Loucy (cell line): Measurements from ENCODE around the gene BIN2.

Source experiments
- H2AFZ ChIP-seq: fragments of 200-600 bp; sonication (generic); 2 replicates; pipeline ENCODE4 v1.6.0; 2016; ENCODE audit warnings: antibody characterized with exemption, mild to moderate bottlenecking, low read length, moderate library complexity
- H3F3A ChIP-seq: fragments of 200-600 bp; 2 replicates; pipeline ENCODE4 v1.6.0; 2016; ENCODE audit warnings: antibody characterized with exemption, low read depth, mild to moderate bottlenecking
- H3K27me3 ChIP-seq: fragments of 200-600 bp; sonication (generic); 2 replicates; pipeline ENCODE4 v1.6.1; 2014; ENCODE audit warnings: low read length, mild to moderate bottlenecking; ENCODE audit not compliant: insufficient read depth, poor library complexity, severe bottlenecking
- H3K36me3 ChIP-seq: fragments of 200-600 bp; sonication (generic); 2 replicates; pipeline ENCODE4 v1.6.1; 2016; ENCODE audit warnings: low read length; ENCODE audit not compliant: insufficient read depth
- H3K4me1 ChIP-seq: fragments of 200-600 bp; sonication (generic); 2 replicates; pipeline ENCODE4 v1.5.1; 2014; ENCODE audit warnings: low read length, mild to moderate bottlenecking; ENCODE audit not compliant: insufficient read depth, poor library complexity, severe bottlenecking
- H3K4me2 ChIP-seq: fragments of 200-600 bp; sonication (generic); 2 replicates; pipeline ENCODE4 v1.6.0; 2014; ENCODE audit warnings: antibody characterized with exemption, low read length, low read depth, mild to moderate bottlenecking; ENCODE audit not compliant: poor library complexity, severe bottlenecking
- H3K4me3 ChIP-seq: fragments of 200-600 bp; sonication (generic); 2 replicates; pipeline ENCODE4 v1.5.1; 2014; ENCODE audit warnings: low read length, mild to moderate bottlenecking, mixed read lengths; ENCODE audit not compliant: poor library complexity, severe bottlenecking
- H3K79me2 ChIP-seq: fragments of 200-600 bp; sonication (generic); 2 replicates; pipeline ENCODE4 v1.6.1; 2014; ENCODE audit warnings: low read length; ENCODE audit not compliant: insufficient read depth
- H3K9ac ChIP-seq: fragments of 200-600 bp; sonication (generic); 2 replicates; pipeline ENCODE4 v1.6.0; 2014; ENCODE audit warnings: mild to moderate bottlenecking, low read depth, low read length, moderate library complexity; ENCODE audit not compliant: poor library complexity, severe bottlenecking
- H3K9me2 ChIP-seq: fragments of 200-600 bp; sonication (generic); replicated peaks from 2 replicates; pipeline ENCODE4 v1.6.1; 2016; ENCODE audit warnings: low read depth, low read length, mixed read lengths
- H3K9me3 ChIP-seq: fragments of 200-600 bp; sonication (generic); 2 replicates; pipeline ENCODE4 v1.6.1; 2014; ENCODE audit warnings: mild to moderate bottlenecking, antibody characterized with exemption, low read length, low read depth; ENCODE audit not compliant: insufficient read depth
- H4K20me1 ChIP-seq: fragments of 200-600 bp; sonication (generic); 2 replicates; pipeline ENCODE4 v1.6.0; 2014; ENCODE audit warnings: antibody characterized with exemption, low read length, mild to moderate bottlenecking; ENCODE audit not compliant: insufficient read depth, poor library complexity, severe bottlenecking
- CTCF ChIP-seq: fragments of 200-600 bp; sonication (generic); conservative IDR thresholded peaks from 2 replicates; pipeline ENCODE4 v1.5.1; 2014; ENCODE audit warnings: mild to moderate bottlenecking, antibody characterized with exemption, low read length
- EZH2phosphoT487 ChIP-seq: fragments of 200-600 bp; IDR thresholded peaks from 2 replicates; pipeline ENCODE4 v1.6.1; 2018; ENCODE audit warnings: antibody characterized with exemption, mild to moderate bottlenecking, moderate library complexity, borderline replicate concordance

Gene BIN2

GRCh38 chr12:51232642-51233041 lies 91.3 kb downstream of the BIN2 start:
- Histone ChIP-seq H4K20me1 (no peaks in the 10 kb centered on the region), H2AFZ (no peak overlapping the region), H3K27me3 (no peaks in the 10 kb centered on the region), H3K79me2 (no peaks in the 10 kb centered on the region), H3F3A (no peaks in the 10 kb centered on the region), H3K36me3 (no peaks in the 10 kb centered on the region), H3K9me3 (no peaks in the 10 kb centered on the region), H3K9ac (no peak overlapping the region), H3K4me1 (no peaks in the 10 kb centered on the region), H3K9me2 (no peaks in the 10 kb centered on the region), H3K4me3 (no peak overlapping the region), H3K4me2 (no peak overlapping the region)
- TF ChIP-seq CTCF = no peak
- TF ChIP-seq EZH2phosphoT487 = no peak
